H1 (cell line): ENCODE results near the gene LRRC18. TPM values are rescaled to one million over a fixed set of nuclear protein-coding genes. Genes with fewer than 3 reads are reported as not detected.

Experiments
- CTCF ChIA-PET: fragments of 300-600 bp; sonication (Branson Sonifier 250); formaldehyde crosslinking; loops from one replicate; lab custom pipeline; 2021; ENCODE audit not compliant: partially characterized antibody; lab: Charles Lee
- POLR2A ChIA-PET: fragments of 300-600 bp; sonication (Branson Sonifier 250); formaldehyde crosslinking; loops from one replicate; lab custom pipeline; 2021; ENCODE audit warnings: inconsistent platforms; ENCODE audit not compliant: partially characterized antibody; lab: Charles Lee
- DNase-seq, 2 experiments: peaks; one replicate each; pipeline versions ENCODE4 v3.0.0 to v3.0.0-alpha.2; 2010 to 2022; ENCODE audit warnings: low spot score in 2 of 2, low read depth in 1 of 2, mixed read lengths in 1 of 2
- FAIRE-seq: peaks from 2 replicates; lab custom pipeline; 2011; peaks lifted over from hg19 to GRCh38; lab: Jason Lieb, UNC
- H2AFZ ChIP-seq: 2 replicates; pipeline ENCODE4 v1.8.1; 2012; ENCODE audit warnings: low read length, inconsistent platforms
- H2AK5ac ChIP-seq: 2 replicates; pipeline ENCODE4 v1.6.1; 2013; ENCODE audit warnings: low read depth, low read length
- H2BK120ac ChIP-seq: replicated peaks from 2 replicates; pipeline ENCODE3; 2013; ENCODE audit warnings: low read depth, low read length, inconsistent platforms
- H2BK12ac ChIP-seq: 2 replicates; pipeline ENCODE4 v1.6.1; 2013; ENCODE audit warnings: low read depth, low read length
- H2BK15ac ChIP-seq: 2 replicates; pipeline ENCODE4 v1.6.1; 2013; ENCODE audit warnings: low read length
- H2BK20ac ChIP-seq: 2 replicates; pipeline ENCODE4 v1.6.1; 2013; ENCODE audit warnings: low read length
- H2BK5ac ChIP-seq: 2 replicates; pipeline ENCODE4 v1.6.1; 2013; ENCODE audit warnings: low read depth, low read length
- H3K14ac ChIP-seq: 2 replicates; pipeline ENCODE4 v1.6.1; 2013; ENCODE audit warnings: inconsistent platforms; ENCODE audit not compliant: insufficient read length
- H3K18ac ChIP-seq: 2 replicates; pipeline ENCODE4 v1.6.1; 2013; ENCODE audit warnings: low read length; ENCODE audit errors: extremely low read depth
- H3K23ac ChIP-seq: 2 replicates; pipeline ENCODE4 v1.6.1; 2013; ENCODE audit warnings: inconsistent platforms; ENCODE audit not compliant: insufficient read length
- H3K23me2 ChIP-seq: 2 replicates; pipeline ENCODE4 v1.6.1; 2013; ENCODE audit warnings: low read depth, low read length
- H3K27ac ChIP-seq: 2 replicates; pipeline ENCODE4 v1.6.1; 2011; ENCODE audit warnings: low read depth, low read length, inconsistent platforms
- H3K27me3 ChIP-seq, 4 experiments: replicated peaks in 1 of 4; 1 replicate in 1 of 4; 2 replicates in 3 of 4; pipeline versions ENCODE4 v1.6.1 to v1.8.1; 2011 to 2013; ENCODE audit warnings: low read length in 3 of 4, mild to moderate bottlenecking in 3 of 4, inconsistent platforms in 2 of 4, mixed read lengths in 2 of 4, moderate library complexity in 1 of 4; ENCODE audit not compliant: control insufficient read depth in 3 of 4, insufficient read depth in 3 of 4; ENCODE audit errors: extremely low read depth in 1 of 4
- H3K36me3 ChIP-seq, 4 experiments: 2 replicates each; pipeline versions ENCODE4 v1.6.1 to v1.8.1; 2011 to 2013; ENCODE audit warnings: mild to moderate bottlenecking in 4 of 4, low read length in 3 of 4, moderate library complexity in 2 of 4, control low read depth in 1 of 4, inconsistent platforms in 1 of 4; ENCODE audit not compliant: insufficient read depth in 4 of 4, control insufficient read depth in 2 of 4
- H3K4ac ChIP-seq: replicated peaks from 2 replicates; pipeline ENCODE3; 2013; ENCODE audit warnings: low read length, low read depth, mixed read lengths, inconsistent platforms; ENCODE audit not compliant: insufficient read length
- H3K4me1 ChIP-seq, 4 experiments: replicated peaks in 1 of 4; 1 replicate in 1 of 4; 2 replicates in 3 of 4; pipeline versions ENCODE4 v1.6.1 to v1.8.1; 2011 to 2013; ENCODE audit warnings: low read length in 3 of 4, inconsistent platforms in 2 of 4, mixed read lengths in 1 of 4; ENCODE audit not compliant: insufficient read depth in 4 of 4, control insufficient read depth in 3 of 4
- H3K4me2 ChIP-seq, 2 experiments: 2 replicates each; pipeline versions ENCODE4 v1.6.1 to v1.8.1; 2011 to 2013; ENCODE audit warnings: low read depth in 2 of 2, low read length in 2 of 2, control low read depth in 1 of 2, inconsistent platforms in 1 of 2, mild to moderate bottlenecking in 1 of 2; ENCODE audit not compliant: insufficient read depth in 1 of 2
- H3K4me3 ChIP-seq, 4 experiments: fragments of 200-600, 300-600 bp in 1 of 4; sonication (generic), shearing (Covaris generic), sonication (Bioruptor Twin) in 1 of 4; 2 replicates each; pipeline versions ENCODE4 v1.5.1 to v1.8.1; 2011 to 2016; ENCODE audit warnings: low read length in 4 of 4, low read depth in 3 of 4, control low read depth in 2 of 4, inconsistent platforms in 2 of 4, mild to moderate bottlenecking in 2 of 4, mixed read lengths in 1 of 4, moderate library complexity in 1 of 4; ENCODE audit not compliant: insufficient read depth in 2 of 4; ENCODE audit errors: extremely low read depth in 1 of 4
- H3K56ac ChIP-seq: replicated peaks from 2 replicates; pipeline ENCODE3; 2013; ENCODE audit warnings: low read depth, mild to moderate bottlenecking, mixed read lengths, low read length, inconsistent platforms; ENCODE audit not compliant: insufficient read length
- H3K79me1 ChIP-seq: 2 replicates; pipeline ENCODE4 v1.6.1; 2013; ENCODE audit warnings: low read depth, low read length, control low read depth
- H3K79me2 ChIP-seq, 2 experiments: 2 replicates each; pipeline versions ENCODE4 v1.6.1 to v1.8.1; 2012 to 2013; ENCODE audit warnings: low read length in 2 of 2, mild to moderate bottlenecking in 2 of 2, inconsistent platforms in 1 of 2; ENCODE audit not compliant: insufficient read depth in 2 of 2, control insufficient read depth in 1 of 2
- H3K9ac ChIP-seq, 4 experiments: replicated peaks in 1 of 4; 1 replicate in 1 of 4; 2 replicates in 3 of 4; pipeline versions ENCODE4 v1.6.1 to v1.8.1; 2011 to 2013; ENCODE audit warnings: low read depth in 3 of 4, low read length in 3 of 4, control low read depth in 2 of 4, mild to moderate bottlenecking in 2 of 4, moderate library complexity in 2 of 4, inconsistent platforms in 1 of 4; ENCODE audit errors: extremely low read depth in 1 of 4
- H3K9me3 ChIP-seq, 2 experiments: 2 replicates each; pipeline versions ENCODE4 v1.6.1 to v1.8.1; 2012 to 2013; ENCODE audit warnings: mild to moderate bottlenecking in 2 of 2, moderate library complexity in 2 of 2, control low read depth in 1 of 2, inconsistent platforms in 1 of 2, low read depth in 1 of 2, low read length in 1 of 2, mixed read lengths in 1 of 2; ENCODE audit not compliant: insufficient read depth in 2 of 2
- H4K20me1 ChIP-seq, 2 experiments: replicated peaks in 1 of 2; 2 replicates each; pipeline versions ENCODE3 to v1.8.1; 2011 to 2013; ENCODE audit warnings: inconsistent platforms in 2 of 2, low read length in 2 of 2, mild to moderate bottlenecking in 1 of 2; ENCODE audit not compliant: insufficient read depth in 2 of 2, control insufficient read depth in 1 of 2
- H4K5ac ChIP-seq: 2 replicates; pipeline ENCODE4 v1.6.1; 2013; ENCODE audit warnings: low read length, low read depth, mixed read lengths, inconsistent platforms; ENCODE audit not compliant: insufficient read length
- H4K8ac ChIP-seq: 2 replicates; pipeline ENCODE4 v1.8.0; 2013; ENCODE audit warnings: mild to moderate bottlenecking, moderate library complexity, low read length, inconsistent platforms; ENCODE audit not compliant: insufficient read depth; ENCODE audit errors: extremely low read depth
- H4K91ac ChIP-seq: replicated peaks from 2 replicates; pipeline ENCODE3; 2013; ENCODE audit warnings: low read length, mixed read lengths, inconsistent platforms; ENCODE audit not compliant: insufficient read length
- CREB1 ChIP-seq: IDR thresholded peaks from 2 replicates; pipeline ENCODE4 v1.6.1; 2012; ENCODE audit warnings: inconsistent platforms
- CTBP2 ChIP-seq: IDR thresholded peaks from 2 replicates; pipeline ENCODE4 v1.7.0; 2011; ENCODE audit warnings: borderline replicate concordance, mild to moderate bottlenecking, moderate library complexity, mixed read lengths, low read length; ENCODE audit not compliant: insufficient read depth, insufficient read length
- GABPA ChIP-seq: IDR thresholded peaks from 2 replicates; pipeline ENCODE4 v1.6.1; 2011; ENCODE audit warnings: mild to moderate bottlenecking, low read length, moderate library complexity, borderline replicate concordance; ENCODE audit not compliant: insufficient read depth
- JUN ChIP-seq: IDR thresholded peaks from 2 replicates; pipeline ENCODE4 v1.6.1; 2011; ENCODE audit warnings: low read depth, mild to moderate bottlenecking, improper control_type of control experiment, low read length
- NRF1 ChIP-seq: IDR thresholded peaks from 2 replicates; pipeline ENCODE4 v1.6.1; 2011; ENCODE audit warnings: mild to moderate bottlenecking, low read depth, low read length, improper control_type of control experiment
- RAD21 ChIP-seq, 2 experiments: IDR thresholded peaks in 1 of 2; conservative IDR thresholded peaks in 1 of 2; 2 replicates each; pipeline ENCODE4 v1.6.1; 2011; ENCODE audit warnings: low read depth in 2 of 2, low read length in 2 of 2, improper control_type of control experiment in 1 of 2, inconsistent platforms in 1 of 2, mild to moderate bottlenecking in 1 of 2, moderate library complexity in 1 of 2
- SAP30 ChIP-seq: fragments of 300-600 bp; sonication (generic); IDR thresholded peaks from 2 replicates; pipeline ENCODE4 v1.7.1; 2012; ENCODE audit warnings: low read length, moderate library complexity, mild to moderate bottlenecking, inconsistent platforms; ENCODE audit not compliant: insufficient read depth, insufficient replicate concordance
- SRF ChIP-seq: IDR thresholded peaks from 2 replicates; pipeline ENCODE4 v1.6.1; 2011; ENCODE audit warnings: mild to moderate bottlenecking, low read depth, low read length, moderate library complexity
- TEAD4 ChIP-seq: IDR thresholded peaks from 2 replicates; pipeline ENCODE4 v1.6.1; 2012; ENCODE audit warnings: low read depth, low read length, inconsistent platforms, mixed read lengths
- WGBS, 2 experiments: shearing (Covaris generic) in 1 of 2; methylation state at CpG; one replicate each; pipeline versions ENCODE4 v1.1.6 to v1.1.7; 2013 to 2015; ENCODE audit warnings: low lambda C conversion rate in 2 of 2, mixed read lengths in 2 of 2, inconsistent platforms in 1 of 2, low coverage in 1 of 2, missing lambda C conversion rate in 1 of 2; ENCODE audit not compliant: insufficient replicate concordance in 2 of 2, insufficient coverage in 1 of 2, insufficient read length in 1 of 2; ENCODE audit errors: extremely low coverage in 1 of 2, missing lambda C conversion rate in 1 of 2; 5-methylcytosine and 5-hydroxymethylcytosine counted together
- polyA plus RNA-seq, 7 experiments: library from polyadenylated mRNA; depleted of rRNA in 3 of 7; stranded (reverse) in 5 of 7; unstranded in 2 of 7; fragments of >200 nt in 5 of 7; fragments of 200-250 nt in 2 of 7; gene quantifications; 1 replicate in 5 of 7; 2 replicates in 1 of 7; 4 replicates in 1 of 7; pipeline versions ENCODE4 v1.2.1 to v1.2.3, GENCODE V29; 2011 to 2013; ENCODE audit warnings: missing spikeins in 2 of 7, mixed read lengths in 2 of 7
- total RNA-seq: library from RNA; stranded (reverse); fragmentation: NEBNext Ultra II Directional; extraction: Animal tissue kit (Norgen Biotek cat#: 25700); gene quantifications from 2 replicates; pipeline ENCODE4 v1.2.1, GENCODE V29; 2021
- TF ChIP-seq, protein P1 (sequence below): IDR thresholded peaks from 2 replicates; pipeline ENCODE4 v1.6.1; 2012; ENCODE audit warnings: low read length, inconsistent platforms
- TF ChIP-seq, protein P2 (sequence below): IDR thresholded peaks from 2 replicates; pipeline ENCODE4 v1.6.1; 2012; ENCODE audit warnings: inconsistent platforms

The LRRC18 gene
- total and polyA plus RNA-seq, 2 of the 8 experiments (the other 6 are each of a cell fraction or from before 2014, with no cell fraction given): not detected

DNA sequence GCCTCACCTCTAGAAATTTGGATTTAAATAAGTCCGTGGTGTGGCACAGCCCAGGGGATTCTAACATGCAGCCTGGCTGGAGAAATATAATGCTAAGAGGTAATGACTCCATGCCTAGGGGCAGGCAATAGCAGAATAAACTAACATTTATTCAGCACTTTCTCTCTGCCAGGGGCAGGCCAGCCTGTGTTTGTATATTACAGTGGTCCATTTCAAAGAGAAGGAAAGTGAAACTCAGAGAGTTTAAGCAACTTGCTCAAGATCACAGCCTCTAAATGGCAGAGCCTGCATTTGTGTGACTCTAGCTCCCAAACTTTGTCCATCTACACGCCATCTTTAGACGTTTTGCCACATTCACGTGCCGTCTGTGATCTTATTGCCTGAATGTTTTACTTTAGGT, 6.7 kb upstream of the LRRC18 start:
- CTCF ChIA-PET: interaction anchor here (0.6 to 1.4 kb wide), 5 partner anchors 9 to 393 kb away, joined by 3 to 4 read pairs (median 3); no protein-coding TSS in a partner anchor
- no peak overlapping the region for H2BK15ac ChIP-seq
- DNase-seq (no peak), FAIRE-seq (no peak)
- no peak overlapping the region for H3K56ac ChIP-seq
- no peaks in the 10 kb centered on the region for H3K79me2 ChIP-seq
- 0 out of 2 replicates have a peak overlapping the region, but pooled peaks have one; percentile 35 for H2BK12ac ChIP-seq
- no peak overlapping the region for H2AFZ ChIP-seq
- no peaks in the 10 kb centered on the region for H3K23me2 ChIP-seq
- H3K18ac ChIP-seq: no peak overlapping the region
- H4K91ac ChIP-seq: no peak overlapping the region
- no peak overlapping the region for H2BK120ac ChIP-seq
- H2AK5ac ChIP-seq: no peak overlapping the region
- 82% methylated on average over 5 of the region's 5 CpGs; no CpG with 5 or more reads in 1 of the 2 experiments for WGBS, 2 experiments
- H3K4me1 ChIP-seq: no peaks in the 10 kb centered on the region
- no peak overlapping the region for H3K4me3 ChIP-seq
- H2BK5ac ChIP-seq: no peak overlapping the region
- no peak overlapping the region for H3K9ac ChIP-seq
- no peak overlapping the region for H3K4ac ChIP-seq
- no peaks in the 10 kb centered on the region for H3K79me1 ChIP-seq
- H4K5ac ChIP-seq: no peak overlapping the region
- no peaks in the 10 kb centered on the region for H3K9me3 ChIP-seq
- no peak overlapping the region for H3K14ac ChIP-seq
- POLR2A ChIA-PET: no interaction called here
- no peak overlapping the region for H2BK20ac ChIP-seq
- peaks cover 0 to 1% of the 10 kb centered on the region in 2 experiments for H4K20me1 ChIP-seq
- H3K4me2 ChIP-seq: no peak overlapping the region
- H3K23ac ChIP-seq: no peak overlapping the region
- no peaks in the 10 kb centered on the region for H3K36me3 ChIP-seq
- H3K27me3 ChIP-seq: no peaks in the 10 kb centered on the region
- no peak overlapping the region for H3K27ac ChIP-seq
- H4K8ac ChIP-seq: no peak overlapping the region
- TF ChIP-seq SRF (no peak), GABPA (no peak), JUN (no peak), SAP30 (no peak), RAD21 (IDR thresholded peaks at IDR 0.05 in 1 of 2, conservative IDR thresholded peaks at IDR 0.05 in 1 of 2; ENCODE audit: low read depth in 2 of 2, low read length in 2 of 2) (no peak), CREB1 (no peak), NRF1 (no peak), CTBP2 (no peak), TEAD4 (no peak)
- TF ChIP-seq, protein P1, sequence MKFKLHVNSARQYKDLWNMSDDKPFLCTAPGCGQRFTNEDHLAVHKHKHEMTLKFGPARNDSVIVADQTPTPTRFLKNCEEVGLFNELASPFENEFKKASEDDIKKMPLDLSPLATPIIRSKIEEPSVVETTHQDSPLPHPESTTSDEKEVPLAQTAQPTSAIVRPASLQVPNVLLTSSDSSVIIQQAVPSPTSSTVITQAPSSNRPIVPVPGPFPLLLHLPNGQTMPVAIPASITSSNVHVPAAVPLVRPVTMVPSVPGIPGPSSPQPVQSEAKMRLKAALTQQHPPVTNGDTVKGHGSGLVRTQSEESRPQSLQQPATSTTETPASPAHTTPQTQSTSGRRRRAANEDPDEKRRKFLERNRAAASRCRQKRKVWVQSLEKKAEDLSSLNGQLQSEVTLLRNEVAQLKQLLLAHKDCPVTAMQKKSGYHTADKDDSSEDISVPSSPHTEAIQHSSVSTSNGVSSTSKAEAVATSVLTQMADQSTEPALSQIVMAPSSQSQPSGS: no peak
- TF ChIP-seq, protein P2, sequence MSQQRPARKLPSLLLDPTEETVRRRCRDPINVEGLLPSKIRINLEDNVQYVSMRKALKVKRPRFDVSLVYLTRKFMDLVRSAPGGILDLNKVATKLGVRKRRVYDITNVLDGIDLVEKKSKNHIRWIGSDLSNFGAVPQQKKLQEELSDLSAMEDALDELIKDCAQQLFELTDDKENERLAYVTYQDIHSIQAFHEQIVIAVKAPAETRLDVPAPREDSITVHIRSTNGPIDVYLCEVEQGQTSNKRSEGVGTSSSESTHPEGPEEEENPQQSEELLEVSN: no peak
